HG03354 (cell line): Measurements from ENCODE around the gene GAPDH.
"Not testable (repeated sequence)": the region's sequence is repeated elsewhere in the genome, so short reads cannot be mapped to it uniquely, and the experiment has no call there.

Experiments used
- ATAC-seq: cut with Tn5 transposase; IDR thresholded peaks from one replicate; pipeline ENCODE4 v1.9.1; 2021; ENCODE audit warnings: mild to moderate bottlenecking; ENCODE audit not compliant: unreplicated experiment, poor library complexity, severe bottlenecking

The GAPDH gene

DNA sequence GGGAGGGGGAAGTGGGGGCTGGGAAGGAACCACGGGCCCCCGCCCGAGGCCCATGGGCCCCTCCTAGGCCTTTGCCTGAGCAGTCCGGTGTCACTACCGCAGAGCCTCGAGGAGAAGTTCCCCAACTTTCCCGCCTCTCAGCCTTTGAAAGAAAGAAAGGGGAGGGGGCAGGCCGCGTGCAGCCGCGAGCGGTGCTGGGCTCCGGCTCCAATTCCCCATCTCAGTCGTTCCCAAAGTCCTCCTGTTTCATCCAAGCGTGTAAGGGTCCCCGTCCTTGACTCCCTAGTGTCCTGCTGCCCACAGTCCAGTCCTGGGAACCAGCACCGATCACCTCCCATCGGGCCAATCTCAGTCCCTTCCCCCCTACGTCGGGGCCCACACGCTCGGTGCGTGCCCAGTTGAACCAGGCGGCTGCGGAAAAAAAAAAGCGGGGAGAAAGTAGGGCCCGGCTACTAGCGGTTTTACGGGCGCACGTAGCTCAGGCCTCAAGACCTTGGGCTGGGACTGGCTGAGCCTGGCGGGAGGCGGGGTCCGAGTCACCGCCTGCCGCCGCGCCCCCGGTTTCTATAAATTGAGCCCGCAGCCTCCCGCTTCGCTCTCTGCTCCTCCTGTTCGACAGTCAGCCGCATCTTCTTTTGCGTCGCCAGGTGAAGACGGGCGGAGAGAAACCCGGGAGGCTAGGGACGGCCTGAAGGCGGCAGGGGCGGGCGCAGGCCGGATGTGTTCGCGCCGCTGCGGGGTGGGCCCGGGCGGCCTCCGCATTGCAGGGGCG is at the start of gene GAPDH:
TSS of gene GAPDH (plus strand) at position 595 of the 772 bp plus-strand sequence. CDS start 316 bp downstream, outside the sequence.
- peak; percentile 67 for ATAC-seq

DNA sequence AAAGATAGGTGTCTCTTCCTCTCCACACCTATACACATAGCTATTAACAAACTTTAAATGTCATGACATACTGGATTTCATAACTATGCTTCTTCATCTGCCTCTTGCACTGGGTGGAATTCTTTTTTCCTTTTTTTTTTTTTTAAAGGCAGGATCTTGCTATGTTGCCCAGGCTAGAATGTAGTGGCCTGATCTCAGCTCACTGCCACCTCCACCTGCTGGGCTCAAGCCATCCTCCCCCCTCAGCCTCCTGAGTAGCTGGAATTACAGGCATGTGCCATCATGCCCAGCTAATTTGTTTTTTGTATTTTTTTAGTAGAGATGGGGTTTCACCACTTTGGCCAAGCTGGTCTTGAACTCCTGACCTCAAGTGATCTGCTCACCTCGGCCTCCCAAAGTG is 46.1 kb upstream of the GAPDH start:
- no peak for ATAC-seq

DNA sequence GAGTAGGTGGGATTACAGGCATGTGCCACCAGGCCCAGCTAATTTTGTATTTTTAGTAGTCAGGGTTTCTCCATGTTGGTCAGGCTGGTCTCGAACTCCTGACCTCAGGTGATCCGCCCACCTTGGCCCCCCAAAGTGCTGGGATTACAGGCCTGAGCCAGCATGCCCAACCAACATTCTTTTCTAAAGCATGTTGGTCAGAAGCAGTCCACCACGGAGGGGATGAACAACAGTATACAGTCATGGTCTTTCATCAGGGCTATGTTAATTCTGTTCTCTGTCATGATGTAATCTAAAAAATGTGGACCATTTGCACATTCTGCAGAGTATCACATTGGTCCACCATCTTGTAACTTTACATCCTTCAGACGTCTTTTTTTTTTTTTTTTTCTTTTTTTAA is 44.9 kb upstream of the GAPDH start:
- ATAC-seq = no peak

DNA sequence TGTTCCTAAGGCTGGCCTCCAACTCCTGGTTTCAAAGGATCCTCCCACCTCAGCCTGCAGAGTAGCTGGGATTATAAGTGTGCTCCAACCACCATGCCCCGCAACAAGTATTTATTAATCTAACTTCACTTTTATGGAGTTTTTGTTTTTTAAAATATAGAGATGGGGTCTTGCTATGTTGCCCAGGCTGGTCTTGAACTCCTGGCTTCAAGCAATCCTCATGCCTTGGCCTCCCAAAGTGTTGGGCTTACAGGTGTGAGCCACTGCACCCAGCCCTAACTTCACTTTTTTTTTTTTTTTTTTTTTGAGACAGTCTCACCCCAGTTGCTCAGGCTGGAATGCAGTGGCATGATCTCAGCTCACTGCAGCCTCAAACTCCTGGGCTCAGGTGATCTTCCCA is 43.6 kb upstream of the GAPDH start:
- ATAC-seq = not testable (repeated sequence)

DNA sequence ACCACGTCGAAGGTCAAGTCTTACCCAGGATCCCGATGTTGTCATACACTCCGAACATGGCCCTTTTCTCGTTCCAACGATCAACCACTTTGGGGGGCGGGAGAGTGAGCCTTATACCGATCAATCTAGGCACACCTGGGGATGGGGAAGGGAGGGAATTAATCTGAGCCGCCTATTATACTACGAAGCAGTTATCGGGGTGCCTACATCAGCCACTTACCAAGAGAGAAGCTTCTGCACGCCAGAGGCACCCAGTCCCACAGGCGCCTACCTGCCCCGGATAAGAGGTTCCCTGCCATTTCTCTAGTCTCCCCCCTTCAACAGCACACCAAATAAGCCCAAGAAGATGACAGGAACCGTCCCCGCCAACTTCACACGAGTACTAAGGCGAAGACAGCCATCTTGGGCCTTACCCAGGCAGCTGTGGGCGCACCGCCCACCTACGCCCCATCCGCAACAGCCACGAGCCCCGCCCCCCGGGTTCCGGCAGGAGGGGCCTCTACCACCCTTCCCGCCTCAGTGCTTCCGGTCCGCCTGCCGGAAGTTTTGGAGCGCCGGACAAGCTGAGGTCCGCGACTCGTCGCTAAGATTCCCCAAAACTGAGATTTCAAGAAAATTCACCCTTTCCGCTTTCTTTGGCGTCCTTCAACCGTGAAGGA is 41.4 kb upstream of the GAPDH start, which contains the start of gene MRPL51:
TSS of gene MRPL51 (minus strand) at position 425 of the 659 bp plus-strand sequence. CDS start at position 299, 126 bp downstream.
- ATAC-seq = peak; percentile 72

DNA sequence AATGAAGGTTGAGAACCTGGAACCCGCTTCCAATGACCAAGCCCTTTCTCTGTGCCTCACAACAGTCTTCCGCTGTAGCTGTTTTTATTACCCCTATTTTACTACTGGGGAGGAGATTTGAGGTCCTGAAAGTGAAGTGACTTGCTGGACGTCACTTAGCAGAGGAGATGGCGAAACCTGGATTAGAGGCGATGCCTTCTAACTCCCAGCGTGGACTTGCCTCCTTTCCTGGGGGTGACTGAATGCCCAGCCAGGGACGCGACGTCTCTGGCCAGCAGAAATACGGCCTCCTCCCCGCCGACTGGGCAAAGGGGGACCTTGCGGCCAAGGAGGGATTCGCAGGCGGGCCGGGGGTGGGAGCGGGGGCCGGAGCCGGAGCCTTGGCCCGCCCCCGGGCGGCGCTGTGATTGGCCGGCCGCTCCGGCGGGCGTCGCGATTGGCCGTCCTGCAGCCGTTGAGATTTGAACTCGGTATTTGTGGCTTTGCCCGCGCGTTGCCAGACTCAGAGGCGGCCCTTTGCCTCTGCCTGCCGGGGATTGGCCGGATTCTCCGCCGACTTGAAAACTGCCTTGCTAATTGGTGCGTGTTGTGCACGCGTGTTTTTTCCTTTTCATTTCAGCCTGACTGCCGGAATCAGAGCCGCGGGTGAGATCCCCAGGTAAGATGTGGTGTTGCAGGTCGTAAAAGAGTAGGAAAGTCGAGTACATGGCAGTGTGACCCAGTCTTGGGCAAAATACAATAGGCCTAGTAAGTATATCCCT is 40.6 kb upstream of the GAPDH start, which contains the start of gene NCAPD2:
TSS of gene NCAPD2 (plus strand) at position 606 of the 761 bp plus-strand sequence. CDS start 997 bp downstream, outside the sequence.
- peak; percentile 88 for ATAC-seq

DNA sequence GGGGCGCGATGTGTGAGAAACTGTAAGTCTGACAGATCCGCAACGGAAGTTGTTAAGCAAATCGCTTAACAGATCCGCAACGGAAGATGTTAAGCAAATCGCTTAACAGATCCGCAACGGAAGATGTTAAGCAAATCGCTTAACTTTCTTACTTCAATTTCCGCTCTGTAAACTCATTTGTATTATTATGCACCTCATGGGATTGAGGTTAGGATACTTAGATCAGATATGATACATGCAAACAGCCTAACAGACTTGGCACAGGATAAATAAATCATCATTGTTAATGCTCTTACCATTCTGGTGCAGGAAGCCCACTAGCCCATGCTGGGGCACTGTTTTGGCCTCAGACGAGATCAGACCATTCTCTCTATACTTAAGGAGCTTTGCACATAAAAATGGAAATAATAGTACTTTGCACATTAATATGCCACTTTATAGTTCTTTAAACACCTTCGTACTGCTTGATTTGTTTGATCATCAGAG is 40.0 kb upstream of the GAPDH start:
- peak; percentile 19 for ATAC-seq

DNA sequence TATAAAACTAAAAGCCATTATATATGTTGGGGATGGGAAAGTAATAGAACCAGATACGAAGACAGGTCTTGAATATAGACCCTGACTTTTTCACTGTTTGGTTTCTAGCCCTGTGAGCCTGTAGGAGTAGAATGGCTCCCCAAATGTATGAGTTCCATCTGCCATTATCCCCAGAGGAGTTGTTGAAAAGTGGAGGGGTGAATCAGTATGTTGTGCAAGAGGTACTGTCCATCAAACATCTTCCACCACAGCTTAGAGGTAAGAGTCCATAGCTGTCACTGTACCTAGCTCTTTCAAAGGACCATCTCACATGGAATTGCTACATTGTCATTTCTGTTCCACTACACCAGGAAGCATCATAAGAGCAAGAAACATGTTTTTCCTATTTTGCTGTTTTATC is 39.3 kb upstream of the GAPDH start:
- ATAC-seq = no peak

DNA sequence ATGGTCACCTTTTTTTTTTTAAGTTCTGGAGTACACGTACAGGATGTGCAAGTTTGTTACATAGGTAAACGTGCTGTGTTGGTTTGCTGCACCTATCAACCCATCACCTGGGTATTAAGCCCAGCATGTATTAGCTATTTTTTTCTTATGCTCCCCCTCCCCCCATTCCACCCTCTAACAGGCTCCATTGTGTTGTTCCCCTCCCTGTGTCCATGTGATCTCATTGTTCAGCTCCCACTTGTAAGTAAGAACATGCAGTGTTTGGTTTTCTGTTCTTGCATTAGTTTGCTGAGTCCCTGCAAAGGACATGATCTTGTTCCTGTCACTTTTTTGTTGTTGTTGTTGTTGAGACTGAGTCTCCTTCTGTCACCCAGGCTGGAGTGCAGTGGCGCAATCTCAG is 37.0 kb upstream of the GAPDH start:
- not testable (repeated sequence) for ATAC-seq

DNA sequence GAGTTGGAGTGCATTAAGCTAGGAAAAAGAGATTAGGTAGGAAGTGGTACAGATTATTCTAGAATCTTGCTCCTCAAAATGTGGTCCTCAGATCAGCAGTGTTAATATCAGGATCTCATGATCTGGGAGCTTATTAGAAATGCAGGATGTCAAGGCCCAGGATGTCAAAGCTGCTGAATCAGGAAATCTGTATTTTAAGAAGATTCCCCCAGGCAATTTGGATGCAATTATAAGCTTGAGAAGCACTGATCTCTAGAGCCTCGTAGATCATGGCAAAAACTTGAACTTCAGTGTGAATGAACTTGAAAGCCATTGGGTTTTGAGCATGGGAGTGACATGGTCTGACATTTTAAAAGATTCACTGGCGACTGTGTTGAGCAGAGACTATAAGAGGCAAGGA is 33.9 kb upstream of the GAPDH start:
- no peak for ATAC-seq

DNA sequence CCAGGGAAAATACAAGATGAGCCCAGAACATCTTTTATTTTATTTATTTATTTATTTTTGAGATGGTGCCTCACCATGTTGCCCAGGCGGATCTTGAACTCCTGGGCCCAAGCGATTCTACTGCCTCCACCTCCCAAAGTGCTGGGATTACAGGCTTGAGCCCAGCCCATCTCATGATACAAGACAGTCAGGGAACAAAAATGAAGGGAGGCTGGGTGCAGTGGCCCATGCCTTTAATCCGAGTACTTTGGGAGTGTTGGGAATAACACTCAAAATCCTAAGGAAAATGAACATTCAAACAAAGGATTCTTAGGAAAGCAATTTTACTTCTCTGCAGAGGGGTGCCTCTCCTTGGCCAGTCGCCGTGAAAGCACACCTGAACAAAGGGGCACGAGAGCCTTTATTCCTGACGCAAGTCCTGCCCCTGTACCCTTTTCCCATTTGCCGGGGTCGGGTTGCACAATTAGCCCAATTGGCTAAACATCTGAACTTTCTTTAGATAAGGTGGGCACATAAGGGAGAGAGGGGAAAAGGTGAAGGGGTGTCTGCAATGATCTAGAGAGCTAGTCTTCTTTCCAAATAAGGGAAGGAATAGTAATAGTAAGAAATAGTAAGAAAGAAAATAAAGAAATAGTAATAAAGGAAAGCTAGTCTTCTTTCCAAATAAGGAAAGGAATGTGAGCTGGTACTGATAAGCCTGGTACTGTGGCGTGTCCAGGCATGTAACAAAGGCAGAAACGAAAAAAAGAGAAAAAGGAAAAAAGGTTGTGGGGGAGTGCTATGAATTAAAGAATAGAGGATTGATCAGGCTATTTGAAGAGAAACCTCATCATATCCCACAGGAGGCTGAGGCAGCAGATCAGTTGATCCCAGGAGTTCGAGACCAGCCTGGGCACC is 27.0 kb upstream of the GAPDH start:
- no peak for ATAC-seq

DNA sequence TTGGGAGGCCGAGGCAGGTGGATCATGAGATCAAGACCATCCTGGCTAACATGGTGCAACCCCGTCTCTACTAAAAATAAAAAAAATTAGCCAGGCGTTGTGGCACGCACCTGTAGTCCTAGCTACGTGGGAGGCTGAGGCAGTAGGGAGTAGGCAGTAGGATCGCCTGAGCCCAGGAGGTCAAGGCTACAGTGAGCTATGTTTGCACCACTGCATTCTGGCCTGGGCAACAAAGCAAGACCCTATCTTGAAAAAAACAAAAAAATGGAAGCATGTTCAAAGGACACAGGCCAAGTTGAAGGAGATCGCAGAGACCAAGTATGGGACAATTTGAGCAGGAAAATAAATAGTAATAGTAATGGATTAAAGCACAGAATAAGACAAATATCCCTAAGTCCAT is 26.2 kb upstream of the GAPDH start:
- no peak for ATAC-seq

DNA sequence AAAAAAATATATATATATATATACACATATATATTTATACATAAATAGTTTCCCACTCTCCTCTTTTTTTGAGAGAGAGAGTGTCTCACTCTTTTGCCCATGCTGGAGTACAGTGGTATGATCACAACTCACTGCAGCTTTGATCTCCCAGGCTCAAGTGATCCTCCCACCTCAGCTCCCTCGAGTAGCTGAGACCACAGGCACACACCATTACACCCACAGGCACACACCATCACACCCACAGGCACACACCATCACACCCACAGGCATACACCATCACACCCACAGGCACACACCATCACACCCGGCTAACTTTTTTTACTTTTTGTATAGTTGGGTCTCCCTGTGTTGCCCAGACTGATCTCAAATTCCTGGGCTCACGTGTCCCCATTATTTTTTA is 14.1 kb upstream of the GAPDH start:
- ATAC-seq = no peak

DNA sequence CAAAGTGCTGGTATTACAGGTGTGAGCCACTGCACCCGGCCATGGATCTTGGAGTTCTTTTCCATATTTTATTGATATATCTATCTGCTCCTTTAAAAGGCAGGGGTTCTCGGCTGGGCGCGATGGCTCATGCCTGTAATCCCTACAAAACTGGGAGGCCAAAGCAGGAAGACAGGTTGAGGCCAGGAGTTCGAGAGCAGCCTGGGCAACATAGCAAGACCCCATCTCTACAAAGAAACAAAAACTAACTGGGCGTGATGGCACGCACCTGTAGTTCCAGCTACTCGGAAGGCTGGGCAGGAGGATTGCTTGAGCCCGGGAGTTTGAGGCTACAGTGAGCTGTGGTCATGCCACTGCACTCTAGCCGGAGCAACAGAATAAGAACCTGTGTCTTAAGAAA is 12.1 kb upstream of the GAPDH start:
- ATAC-seq = no peak

DNA sequence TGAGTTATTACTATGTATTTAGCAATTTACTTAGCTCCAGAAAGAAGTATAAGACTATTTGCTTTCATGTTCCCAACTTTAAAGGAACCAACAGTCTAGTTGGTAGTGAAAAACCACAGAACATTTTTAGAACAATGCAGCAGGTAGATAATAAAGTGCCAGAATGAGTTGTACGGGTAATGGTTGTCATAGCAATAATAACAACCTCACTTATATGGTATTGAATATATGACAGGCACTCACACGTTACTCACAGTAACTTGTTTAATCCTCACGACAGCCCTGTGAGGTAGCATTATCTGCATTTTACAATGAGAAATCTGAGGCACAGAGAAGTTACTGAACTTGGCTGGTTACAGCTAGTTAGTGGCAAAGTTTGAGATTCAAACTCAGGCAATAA is 10.6 kb upstream of the GAPDH start:
- ATAC-seq = no peak

DNA sequence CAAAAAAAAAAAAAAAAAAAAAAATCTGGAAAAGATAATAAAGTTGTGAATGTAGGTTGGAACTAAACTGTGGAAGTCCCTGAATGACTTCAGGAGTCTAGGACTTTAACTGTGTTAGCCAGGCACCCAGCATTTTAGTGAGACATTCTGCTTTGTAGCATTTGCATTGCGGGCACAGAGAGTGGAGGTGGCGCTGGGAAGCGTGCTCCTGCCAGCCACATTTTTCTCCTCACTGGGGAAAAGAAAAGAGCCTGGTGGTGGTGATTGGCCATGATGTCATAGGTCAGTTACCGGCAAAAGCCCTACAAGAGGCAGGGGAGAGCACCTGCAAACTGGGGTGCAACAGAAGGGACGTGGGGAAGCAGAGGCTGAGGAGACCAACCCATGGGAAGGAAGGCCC is 9.7 kb upstream of the GAPDH start:
- no peak for ATAC-seq

DNA sequence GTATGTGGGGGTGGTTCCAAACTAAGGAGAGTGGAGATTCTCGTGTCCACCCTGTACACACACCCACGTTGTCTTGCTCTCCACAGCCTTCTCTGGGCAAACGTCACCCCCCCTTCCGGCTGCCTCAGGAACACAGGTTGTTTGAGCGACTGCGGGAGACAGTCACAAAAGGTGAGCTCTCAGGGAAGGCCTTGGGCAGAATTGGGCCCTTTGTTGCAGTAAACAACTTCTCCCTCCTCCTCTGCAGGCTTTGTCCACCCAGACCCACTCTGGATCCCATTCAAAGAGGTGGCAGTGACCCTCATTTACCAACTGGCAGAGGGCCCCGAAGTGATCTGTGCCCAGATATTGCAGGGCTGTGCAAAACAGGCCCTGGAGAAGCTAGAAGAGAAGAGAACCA is 8.1 kb upstream of the GAPDH start:
- no peak for ATAC-seq

DNA sequence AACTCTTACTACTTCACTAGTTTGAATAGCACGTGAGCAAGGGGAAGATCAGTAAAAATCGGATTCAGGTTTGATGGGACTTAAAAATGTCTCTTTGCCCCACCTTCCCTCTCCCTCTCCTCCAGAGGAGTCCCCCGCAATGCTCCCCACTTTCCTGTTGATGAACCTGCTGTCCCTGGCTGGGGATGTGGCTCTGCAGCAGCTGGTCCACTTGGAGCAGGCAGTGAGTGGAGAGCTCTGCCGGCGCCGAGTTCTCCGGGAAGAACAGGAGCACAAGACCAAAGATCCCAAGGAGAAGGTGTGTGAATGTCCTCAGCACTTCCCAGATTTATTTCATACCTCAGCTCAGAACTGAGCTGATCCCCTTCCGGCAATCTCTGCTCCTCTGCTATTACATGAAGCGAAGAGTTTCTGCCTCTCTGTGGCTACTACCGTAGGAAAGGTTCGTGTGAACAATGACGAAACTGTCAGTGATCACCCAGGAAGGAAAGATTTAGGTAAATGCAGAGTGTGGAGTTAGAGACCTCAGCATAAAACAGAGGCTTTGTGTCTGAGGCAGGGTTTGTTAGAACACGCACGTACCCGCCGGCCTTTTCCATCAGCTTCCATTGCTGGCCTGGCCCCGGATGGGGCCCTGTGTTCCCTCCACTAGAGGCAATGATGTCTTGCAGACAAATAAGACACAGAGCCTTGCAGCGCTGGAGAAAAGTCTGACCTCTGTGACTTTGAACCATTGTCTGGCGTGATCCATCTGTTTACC is 7.4 kb upstream of the GAPDH start:
- no peak for ATAC-seq

DNA sequence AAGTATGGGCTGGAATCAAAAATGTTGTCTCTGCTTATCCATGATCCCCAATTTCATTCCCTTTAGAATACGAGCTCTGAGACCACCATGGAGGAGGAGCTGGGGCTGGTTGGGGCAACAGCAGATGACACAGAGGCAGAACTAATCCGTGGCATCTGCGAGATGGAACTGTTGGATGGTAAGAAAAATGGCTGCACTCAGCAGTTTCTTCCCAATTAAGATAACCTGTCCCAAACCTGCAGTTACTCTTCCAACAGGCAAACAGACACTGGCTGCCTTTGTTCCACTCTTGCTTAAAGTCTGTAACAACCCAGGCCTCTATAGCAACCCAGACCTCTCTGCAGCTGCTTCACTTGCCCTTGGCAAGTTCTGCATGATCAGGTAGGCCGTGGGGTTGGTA is 6.6 kb upstream of the GAPDH start:
- no peak for ATAC-seq
